LoVo (cell line): ENCODE measurements around the gene GNG7.
"Not testable (repeated sequence)": the region's sequence is repeated elsewhere in the genome, so short reads cannot be mapped to it uniquely, and the experiment has no call there.

Source experiments
- DNase-seq: peaks from one replicate; pipeline ENCODE4 v3.0.0-alpha.2; 2016; ENCODE audit warnings: low spot score

Gene GNG7

GRCh38 chr19:2463694-2464093 is 238.8 kb downstream of the GNG7 start:
- not testable (repeated sequence) for DNase-seq

- no peak for DNase-seq
Observed at GRCh38 chr19:2462635-2463421, 239.7 kb downstream of the GNG7 start.

- DNase-seq, result no peak
Observed at GRCh38 chr19:2461751-2462634, 240.5 kb downstream of the GNG7 start.
